Mesenchymal stem cell (in vitro differentiated cells and primary cell): Measurements from ENCODE around the gene PCED1B.
A peak's percentile ranks its signal among the peaks of the same experiment; 100 is the strongest.

Source experiments
- DNase-seq: peaks from one replicate; pipeline ENCODE4 v3.0.0-alpha.2; 2013
- H2AFZ ChIP-seq: one replicate; pipeline ENCODE4 v1.6.1; 2013; ENCODE audit warnings: low read depth, mild to moderate bottlenecking, control low read depth, inconsistent platforms, low read length, moderate library complexity
- H2AK5ac ChIP-seq: 2 replicates; pipeline ENCODE4 v1.6.1; 2013; ENCODE audit warnings: low read length, moderate library complexity, mild to moderate bottlenecking, inconsistent platforms; ENCODE audit not compliant: severe bottlenecking
- H2BK120ac ChIP-seq: one replicate; pipeline ENCODE4 v1.6.1; 2013; ENCODE audit warnings: low read depth, mild to moderate bottlenecking, inconsistent platforms, low read length, moderate library complexity
- H2BK12ac ChIP-seq, 2 experiments: one replicate each; pipeline ENCODE4 v1.6.1; 2013; ENCODE audit warnings: inconsistent platforms in 2 of 2, low read length in 2 of 2, mild to moderate bottlenecking in 2 of 2, moderate library complexity in 2 of 2, control low read depth in 1 of 2
- H2BK15ac ChIP-seq: one replicate; pipeline ENCODE4 v1.6.1; 2013; ENCODE audit warnings: mild to moderate bottlenecking, low read depth, inconsistent platforms; ENCODE audit not compliant: poor library complexity, severe bottlenecking
- H2BK5ac ChIP-seq: 2 replicates; pipeline ENCODE4 v1.6.1; 2013; ENCODE audit warnings: low read depth, mild to moderate bottlenecking, low read length, control low read depth, inconsistent platforms; ENCODE audit not compliant: poor library complexity, severe bottlenecking
- H3K14ac ChIP-seq, 2 experiments: one replicate each; pipeline ENCODE4 v1.6.1; 2013; ENCODE audit warnings: inconsistent platforms in 2 of 2, low read length in 2 of 2, control low read depth in 1 of 2, mild to moderate bottlenecking in 1 of 2, moderate library complexity in 1 of 2
- H3K18ac ChIP-seq, 2 experiments: one replicate each; pipeline ENCODE4 v1.6.1; 2013; ENCODE audit warnings: inconsistent platforms in 2 of 2, low read length in 2 of 2, control low read depth in 1 of 2, low read depth in 1 of 2, mild to moderate bottlenecking in 1 of 2
- H3K23ac ChIP-seq, 2 experiments: one replicate each; pipeline ENCODE4 v1.6.1; 2013; ENCODE audit warnings: inconsistent platforms in 2 of 2, low read length in 2 of 2, mild to moderate bottlenecking in 2 of 2, moderate library complexity in 2 of 2, control low read depth in 1 of 2
- H3K27ac ChIP-seq: 2 replicates; pipeline ENCODE4 v1.5.1; 2013; ENCODE audit warnings: mild to moderate bottlenecking, moderate library complexity, low read length, control low read depth, inconsistent platforms; ENCODE audit not compliant: poor library complexity, severe bottlenecking
- H3K27me3 ChIP-seq, 2 experiments: 2 replicates each; pipeline versions ENCODE4 v1.6.1 to v1.7.0; 2013; ENCODE audit warnings: low read length in 2 of 2, mild to moderate bottlenecking in 2 of 2, moderate library complexity in 2 of 2, control low read depth in 1 of 2, inconsistent platforms in 1 of 2; ENCODE audit not compliant: control insufficient read depth in 1 of 2, insufficient read depth in 1 of 2
- H3K36me3 ChIP-seq, 2 experiments: 2 replicates each; pipeline versions ENCODE4 v1.6.1 to v1.7.0; 2013; ENCODE audit warnings: low read length in 2 of 2, control low read depth in 1 of 2, inconsistent platforms in 1 of 2, low read depth in 1 of 2, mild to moderate bottlenecking in 1 of 2; ENCODE audit not compliant: insufficient read depth in 2 of 2, control insufficient read depth in 1 of 2
- H3K4ac ChIP-seq, 2 experiments: one replicate each; pipeline ENCODE4 v1.6.1; 2013; ENCODE audit warnings: inconsistent platforms in 2 of 2, low read length in 2 of 2, mild to moderate bottlenecking in 2 of 2, moderate library complexity in 2 of 2, control low read depth in 1 of 2, low read depth in 1 of 2
- H3K4me1 ChIP-seq: 2 replicates; pipeline ENCODE4 v1.6.1; 2013; ENCODE audit warnings: low read depth, low read length, control low read depth; ENCODE audit not compliant: control insufficient read depth, insufficient read depth
- H3K4me2 ChIP-seq: 2 replicates; pipeline ENCODE4 v1.6.1; 2013; ENCODE audit warnings: low read length, mild to moderate bottlenecking, inconsistent platforms; ENCODE audit not compliant: poor library complexity, severe bottlenecking
- H3K4me3 ChIP-seq, 2 experiments: 2 replicates each; pipeline versions ENCODE4 v1.5.1 to v1.7.0; 2013; ENCODE audit warnings: low read length in 2 of 2, mild to moderate bottlenecking in 2 of 2, control low read depth in 1 of 2, low read depth in 1 of 2; ENCODE audit not compliant: insufficient read depth in 1 of 2
- H3K79me1 ChIP-seq: replicated peaks from 2 replicates; pipeline ENCODE4 v1.6.1; 2013; ENCODE audit warnings: mild to moderate bottlenecking, control low read depth, low read length, inconsistent platforms; ENCODE audit not compliant: poor library complexity, severe bottlenecking
- H3K9ac ChIP-seq: 2 replicates; pipeline ENCODE4 v1.7.0; 2013; ENCODE audit warnings: mild to moderate bottlenecking, low read length, moderate library complexity
- H3K9me3 ChIP-seq: 2 replicates; pipeline ENCODE4 v1.7.0; 2013; ENCODE audit warnings: mild to moderate bottlenecking, low read length; ENCODE audit not compliant: control insufficient read depth
- H4K8ac ChIP-seq: one replicate; pipeline ENCODE4 v1.6.1; 2013; ENCODE audit warnings: inconsistent platforms, mild to moderate bottlenecking, low read length, moderate library complexity
- H4K91ac ChIP-seq: one replicate; pipeline ENCODE4 v1.6.1; 2013; ENCODE audit warnings: mild to moderate bottlenecking, low read length, inconsistent platforms
- WGBS: methylation state at CpG from one replicate; pipeline ENCODE4 v1.1.7; 2013; ENCODE audit warnings: mixed read lengths; 5-methylcytosine and 5-hydroxymethylcytosine counted together

PCED1B gene

DNA sequence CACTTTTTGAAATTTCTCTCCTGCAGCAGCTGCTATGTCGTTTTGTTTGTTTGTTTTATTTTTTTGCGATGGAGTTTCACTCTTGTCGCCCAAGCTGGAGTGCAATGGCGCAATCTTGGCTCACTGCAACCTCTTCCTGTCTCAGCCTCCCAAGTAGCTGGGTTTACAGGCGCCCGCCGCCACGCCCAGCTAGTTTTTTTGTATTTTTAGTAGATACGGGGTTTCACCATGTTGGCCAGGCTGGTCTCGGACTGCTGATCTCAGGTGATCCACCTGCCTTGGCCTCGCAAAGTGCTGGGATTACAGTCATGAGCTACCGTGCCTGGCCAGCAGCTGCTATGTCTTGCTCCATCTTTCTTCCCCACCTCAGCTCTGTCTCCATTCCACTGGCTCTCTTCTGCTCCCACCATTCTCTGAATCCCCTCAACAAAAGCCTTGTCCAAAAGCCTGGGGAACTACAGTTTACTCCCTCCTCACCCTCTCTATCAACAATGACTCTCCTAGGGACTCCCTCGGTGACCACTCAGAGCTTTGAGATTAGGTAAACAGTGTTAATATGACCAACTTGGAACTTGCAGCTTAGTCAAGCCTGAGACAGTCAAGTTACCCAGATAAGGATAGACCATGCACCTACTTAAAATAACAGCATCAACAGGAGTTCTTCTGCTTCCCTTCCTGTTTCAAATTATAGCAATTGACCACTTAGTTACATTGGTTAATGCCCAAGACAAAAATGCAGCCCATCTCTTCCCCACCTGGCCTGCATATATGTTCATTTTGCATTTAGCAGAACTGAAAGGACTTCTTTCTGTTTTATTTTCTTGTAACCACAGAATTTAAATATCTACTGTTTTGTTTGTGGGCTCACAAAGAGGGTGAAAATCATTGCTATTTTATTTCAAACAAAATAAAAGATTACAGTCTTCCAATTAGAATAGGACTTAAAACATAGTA, 189.4 kb downstream of the PCED1B start:
- H2BK120ac ChIP-seq = no peak overlapping the region
- WGBS = 95% methylated on average over 10 of the region's 13 CpGs

GRCh38 chr12:47269916-47270315, 190.5 kb downstream of the PCED1B start:
- Histone ChIP-seq H3K79me1 (no peaks in the 10 kb centered on the region), H2BK12ac (no peak overlapping the region), H3K27me3 (peaks cover 0 to 10% of the 10 kb centered on the region in 2 experiments), H3K9ac (no peak overlapping the region), H3K18ac (no peak overlapping the region), H3K9me3 (peaks cover 3% of the 10 kb centered on the region), H2BK15ac (no peak overlapping the region), H2BK5ac (no peak overlapping the region), H4K8ac (no peak overlapping the region), H2BK120ac (no peak overlapping the region), H3K14ac (no peak overlapping the region), H3K4me2 (no peak overlapping the region), H3K4me3 (no peak overlapping the region), H2AFZ (no peak overlapping the region), H3K4me1 (peaks cover 4% of the 10 kb centered on the region), H4K91ac (no peak overlapping the region), H3K27ac (peak overlapping the region; percentile 47), H3K36me3 (peaks cover 0 to 2% of the 10 kb centered on the region in 2 experiments), H3K23ac (no peak overlapping the region), H2AK5ac (no peak overlapping the region), H3K4ac (no peak overlapping the region)
- DNase-seq = no peak
- no CpG with 5 or more reads among the region's 1 CpG for WGBS

More for the DNA sequence above, 189.4 kb downstream of the PCED1B start:
- Histone ChIP-seq H2BK15ac (no peak overlapping the region), H3K18ac (peak overlapping the region; percentile 26 to 48), H3K4me3 (no peak overlapping the region), H2BK5ac (no peak overlapping the region), H3K14ac (no peak overlapping the region), H4K8ac (peak overlapping the region; percentile 27), H3K9ac (no peak overlapping the region), H3K4ac (peak overlapping the region in 1 of 2 experiments; percentile 43), H3K79me1 (no peaks in the 10 kb centered on the region), H2AFZ (no peak overlapping the region), H3K36me3 (peaks cover 0 to 2% of the 10 kb centered on the region in 2 experiments), H3K4me2 (no peak overlapping the region), H2AK5ac (peak overlapping the region; percentile 91), H3K23ac (no peak overlapping the region), H2BK12ac (no peak overlapping the region), H4K91ac (no peak overlapping the region), H3K4me1 (peaks cover 4% of the 10 kb centered on the region), H3K27ac (no peak overlapping the region), H3K27me3 (peaks cover 0 to 10% of the 10 kb centered on the region in 2 experiments), H3K9me3 (peaks cover 3% of the 10 kb centered on the region)
- DNase-seq = no peak

GRCh38 chr12:47270782-47271664, 191.6 kb downstream of the PCED1B start:
- no peak overlapping the region for H3K4ac ChIP-seq
- peaks cover 4% of the 10 kb centered on the region for H3K4me1 ChIP-seq
- DNase-seq = peak; percentile 77
- H3K9ac ChIP-seq = no peak overlapping the region
- no peak overlapping the region for H3K4me2 ChIP-seq
- peaks cover 3% of the 10 kb centered on the region for H3K9me3 ChIP-seq
- H3K18ac ChIP-seq = peak overlapping the region; percentile 7 to 56
- no peak overlapping the region for H2BK15ac ChIP-seq
- 50% methylated on average over 4 of the region's 4 CpGs for WGBS
- no peak overlapping the region for H3K4me3 ChIP-seq
- H2BK5ac ChIP-seq = peak overlapping the region; percentile 93
- peak overlapping the region; percentile 95 for H2AK5ac ChIP-seq
- no peaks in the 10 kb centered on the region for H3K79me1 ChIP-seq
- no peak overlapping the region for H3K23ac ChIP-seq
- peak overlapping the region; percentile 95 for H3K27ac ChIP-seq
- H3K36me3 ChIP-seq = peaks cover 0 to 2% of the 10 kb centered on the region in 2 experiments
- H4K91ac ChIP-seq = peak overlapping the region; percentile 71
- peak overlapping the region in 1 of 2 experiments; percentile 52 for H2BK12ac ChIP-seq
- peak overlapping the region in 1 of 2 experiments; percentile 22 for H3K14ac ChIP-seq
- H4K8ac ChIP-seq = no peak overlapping the region
- H2AFZ ChIP-seq = no peak overlapping the region
- peak overlapping the region; percentile 87 for H2BK120ac ChIP-seq
- peaks cover 0 to 6% of the 10 kb centered on the region in 2 experiments for H3K27me3 ChIP-seq
